ENCODE data around the gene XRCC1. TPM values are rescaled to one million over a fixed set of nuclear protein-coding genes. Genes with fewer than 3 reads are reported as not detected.
A peak's percentile ranks its signal among the peaks of the same experiment; 100 is the strongest.

Gene XRCC1
- total and polyA plus RNA-seq, 9 of the 15 experiments (the other 6 are each of a cell fraction or from before 2014, with no cell fraction given): 1.5 to 36.9 (median 24.9) TPM

GRCh38 chr19:43575156-43575950 lies at the start of gene XRCC1, which contains the start of gene PINLYP (continued):
- TF ChIP-seq ZNF764 (CRISPR knock-in tag; IDR thresholded peaks at IDR 0.05; ENCODE audit: low read depth) (no peak), BRF2 (IDR thresholded peaks at IDR 0.05; ENCODE audit: borderline replicate concordance, insufficient read depth, insufficient read length) (no peak), TEAD4 (IDR thresholded peaks at IDR 0.05; ENCODE audit: low read length) (no peak), TEAD4 (CRISPR knock-in tag; IDR thresholded peaks at IDR 0.05; ENCODE audit: borderline replicate concordance) (no peak), IRF2 (CRISPR knock-in tag; IDR thresholded peaks at IDR 0.05) (no peak), EWSR1 (IDR thresholded peaks at IDR 0.05; ENCODE audit: borderline replicate concordance, low read depth, partially characterized antibody) (no peak), ZKSCAN8 (CRISPR knock-in tag; IDR thresholded peaks at IDR 0.05) (no peak), RBFOX2 (IDR thresholded peaks at IDR 0.05; ENCODE audit: low read depth, low read length) (peak; percentile 71), TCF7 (IDR thresholded peaks at IDR 0.05; ENCODE audit: borderline replicate concordance) (no peak), POLR3G (IDR thresholded peaks at IDR 0.05; ENCODE audit: extremely low read depth, insufficient read length, insufficient replicate concordance) (no peak), ELF1 (tag; IDR thresholded peaks at IDR 0.05) (no peak), ZBTB17 (CRISPR knock-in tag; IDR thresholded peaks at IDR 0.05) (no peak), ZNF395 (CRISPR knock-in tag; IDR thresholded peaks at IDR 0.05) (no peak; the same call in 1 of the 2 replicates), RBBP5 (IDR thresholded peaks at IDR 0.05; ENCODE audit: borderline replicate concordance, insufficient read depth, low read length, poor library complexity, severe bottlenecking) (peak; percentile 66), CREBBP (IDR thresholded peaks at IDR 0.05; ENCODE audit: low read depth, low read length) (no peak), MIER1 (IDR thresholded peaks at IDR 0.05; ENCODE audit: low read depth) (no peak), PHB (CRISPR knock-in tag; IDR thresholded peaks at IDR 0.05) (no peak)
- TF ChIP-seq, protein P1, sequence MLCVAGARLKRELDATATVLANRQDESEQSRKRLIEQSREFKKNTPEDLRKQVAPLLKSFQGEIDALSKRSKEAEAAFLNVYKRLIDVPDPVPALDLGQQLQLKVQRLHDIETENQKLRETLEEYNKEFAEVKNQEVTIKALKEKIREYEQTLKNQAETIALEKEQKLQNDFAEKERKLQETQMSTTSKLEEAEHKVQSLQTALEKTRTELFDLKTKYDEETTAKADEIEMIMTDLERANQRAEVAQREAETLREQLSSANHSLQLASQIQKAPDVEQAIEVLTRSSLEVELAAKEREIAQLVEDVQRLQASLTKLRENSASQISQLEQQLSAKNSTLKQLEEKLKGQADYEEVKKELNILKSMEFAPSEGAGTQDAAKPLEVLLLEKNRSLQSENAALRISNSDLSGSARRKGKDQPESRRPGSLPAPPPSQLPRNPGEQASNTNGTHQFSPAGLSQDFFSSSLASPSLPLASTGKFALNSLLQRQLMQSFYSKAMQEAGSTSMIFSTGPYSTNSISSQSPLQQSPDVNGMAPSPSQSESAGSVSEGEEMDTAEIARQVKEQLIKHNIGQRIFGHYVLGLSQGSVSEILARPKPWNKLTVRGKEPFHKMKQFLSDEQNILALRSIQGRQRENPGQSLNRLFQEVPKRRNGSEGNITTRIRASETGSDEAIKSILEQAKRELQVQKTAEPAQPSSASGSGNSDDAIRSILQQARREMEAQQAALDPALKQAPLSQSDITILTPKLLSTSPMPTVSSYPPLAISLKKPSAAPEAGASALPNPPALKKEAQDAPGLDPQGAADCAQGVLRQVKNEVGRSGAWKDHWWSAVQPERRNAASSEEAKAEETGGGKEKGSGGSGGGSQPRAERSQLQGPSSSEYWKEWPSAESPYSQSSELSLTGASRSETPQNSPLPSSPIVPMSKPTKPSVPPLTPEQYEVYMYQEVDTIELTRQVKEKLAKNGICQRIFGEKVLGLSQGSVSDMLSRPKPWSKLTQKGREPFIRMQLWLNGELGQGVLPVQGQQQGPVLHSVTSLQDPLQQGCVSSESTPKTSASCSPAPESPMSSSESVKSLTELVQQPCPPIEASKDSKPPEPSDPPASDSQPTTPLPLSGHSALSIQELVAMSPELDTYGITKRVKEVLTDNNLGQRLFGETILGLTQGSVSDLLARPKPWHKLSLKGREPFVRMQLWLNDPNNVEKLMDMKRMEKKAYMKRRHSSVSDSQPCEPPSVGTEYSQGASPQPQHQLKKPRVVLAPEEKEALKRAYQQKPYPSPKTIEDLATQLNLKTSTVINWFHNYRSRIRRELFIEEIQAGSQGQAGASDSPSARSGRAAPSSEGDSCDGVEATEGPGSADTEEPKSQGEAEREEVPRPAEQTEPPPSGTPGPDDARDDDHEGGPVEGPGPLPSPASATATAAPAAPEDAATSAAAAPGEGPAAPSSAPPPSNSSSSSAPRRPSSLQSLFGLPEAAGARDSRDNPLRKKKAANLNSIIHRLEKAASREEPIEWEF (CRISPR knock-in tag; IDR thresholded peaks at IDR 0.05): no peak
- TF ChIP-seq, protein P2, sequence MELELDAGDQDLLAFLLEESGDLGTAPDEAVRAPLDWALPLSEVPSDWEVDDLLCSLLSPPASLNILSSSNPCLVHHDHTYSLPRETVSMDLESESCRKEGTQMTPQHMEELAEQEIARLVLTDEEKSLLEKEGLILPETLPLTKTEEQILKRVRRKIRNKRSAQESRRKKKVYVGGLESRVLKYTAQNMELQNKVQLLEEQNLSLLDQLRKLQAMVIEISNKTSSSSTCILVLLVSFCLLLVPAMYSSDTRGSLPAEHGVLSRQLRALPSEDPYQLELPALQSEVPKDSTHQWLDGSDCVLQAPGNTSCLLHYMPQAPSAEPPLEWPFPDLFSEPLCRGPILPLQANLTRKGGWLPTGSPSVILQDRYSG (tag; conservative IDR thresholded peaks at IDR 0.05; ENCODE audit: low read depth): no peak
